ENCODE measurements around the gene ANXA6.
"Not testable (repeated sequence)": the region's sequence is repeated elsewhere in the genome, so short reads cannot be mapped to it uniquely, and the experiment has no call there.

Gene ANXA6

GRCh38 chr5:151157426-151158286 lies at the start of gene ANXA6:
ANXA6 (minus strand) TSS chr5:151157779; CDS start chr5:151147901, 9,878 bp downstream.
- peak; percentile 36 to 71 (median 48) for DNase-seq (ENCODE audit: low read depth in 3 of 3)

GRCh38 chr5:151205411-151205810 lies 47.8 kb upstream of the ANXA6 start:
- DNase-seq (ENCODE audit: low read depth in 3 of 3): no peak

GRCh38 chr5:151204051-151204450 lies 46.5 kb upstream of the ANXA6 start:
- DNase-seq (ENCODE audit: low read depth in 3 of 3): no peak

- DNase-seq (ENCODE audit: low read depth in 3 of 3): peak in 1 of 3 experiments; percentile 42
These were observed 45.0 kb upstream of the ANXA6 start for GRCh38 chr5:151202381-151203139.

GRCh38 chr5:151200913-151201595 lies 43.5 kb upstream of the ANXA6 start:
- no peak for DNase-seq (ENCODE audit: low read depth in 3 of 3)

- no peak for DNase-seq (ENCODE audit: low read depth in 3 of 3)
These were observed 42.1 kb upstream of the ANXA6 start for GRCh38 chr5:151199581-151200185.

GRCh38 chr5:151198861-151199260 lies 41.3 kb upstream of the ANXA6 start:
- no peak for DNase-seq (ENCODE audit: low read depth in 3 of 3)

- not testable (repeated sequence) for DNase-seq (ENCODE audit: low read depth in 3 of 3)
These were observed 39.7 kb upstream of the ANXA6 start for GRCh38 chr5:151197291-151197600.

- DNase-seq (ENCODE audit: low read depth in 3 of 3): no peak
These were observed 39.1 kb upstream of the ANXA6 start for GRCh38 chr5:151196556-151197290.

- no peak for DNase-seq (ENCODE audit: low read depth in 3 of 3)
These were observed 38.0 kb upstream of the ANXA6 start for GRCh38 chr5:151195622-151196021.

GRCh38 chr5:151192626-151193025 lies 35.0 kb upstream of the ANXA6 start:
- no peak for DNase-seq (ENCODE audit: low read depth in 3 of 3)

GRCh38 chr5:151191661-151192060 lies 34.1 kb upstream of the ANXA6 start:
- no peak for DNase-seq (ENCODE audit: low read depth in 3 of 3)

GRCh38 chr5:151189151-151189550 lies 31.6 kb upstream of the ANXA6 start:
- no peak for DNase-seq (ENCODE audit: low read depth in 3 of 3)

- no peak for DNase-seq (ENCODE audit: low read depth in 3 of 3)
These were observed 29.0 kb upstream of the ANXA6 start for GRCh38 chr5:151186538-151186937.

- DNase-seq (ENCODE audit: low read depth in 3 of 3): no peak
These were observed 28.5 kb upstream of the ANXA6 start for GRCh38 chr5:151186052-151186451.

- no peak for DNase-seq (ENCODE audit: low read depth in 3 of 3)
These were observed 26.9 kb upstream of the ANXA6 start for GRCh38 chr5:151184316-151185042.

- DNase-seq (ENCODE audit: low read depth in 3 of 3): no peak
These were observed 26.1 kb upstream of the ANXA6 start for GRCh38 chr5:151183456-151184245.

GRCh38 chr5:151182976-151183375 lies 25.4 kb upstream of the ANXA6 start:
- no peak for DNase-seq (ENCODE audit: low read depth in 3 of 3)

- DNase-seq (ENCODE audit: low read depth in 3 of 3): no peak
These were observed 24.9 kb upstream of the ANXA6 start for GRCh38 chr5:151182524-151182900.
